AG04449 (cell line): ENCODE data around the gene SYNC.
"Not testable (repeated sequence)": the region's sequence is repeated elsewhere in the genome, so short reads cannot be mapped to it uniquely, and the experiment has no call there.

Source experiments
- CTCF ChIA-PET: fragments of 350-600 bp; formaldehyde crosslinking; extraction: SDS; loops from one replicate; lab custom pipeline; 2021; ENCODE audit warnings: antibody characterized with exemption; lab: Yijun Ruan, JAX
- POLR2A ChIA-PET: fragments of 400-600, 350-600 bp; formaldehyde crosslinking; extraction: SDS; loops from one replicate; lab custom pipeline; 2020; ENCODE audit warnings: antibody characterized with exemption, inconsistent platforms; lab: Yijun Ruan, JAX
- DNase-seq: peaks from one replicate; pipeline ENCODE4 v3.0.0-alpha.2; 2010; ENCODE audit warnings: low read depth, low spot score
- H3K4me3 ChIP-seq: 2 replicates; pipeline ENCODE4 v1.5.1; 2011; ENCODE audit warnings: low read depth, mild to moderate bottlenecking, control low read depth, low read length
- CTCF ChIP-seq: IDR thresholded peaks from one replicate; pipeline ENCODE4 v1.5.1; 2011; ENCODE audit warnings: mild to moderate bottlenecking, moderate library complexity, low read length, control low read depth, inconsistent platforms; ENCODE audit not compliant: insufficient read depth; ENCODE audit errors: missing control alignments

SYNC gene

GRCh38 chr1:32635508-32636277, 66.9 kb downstream of the SYNC start:
- CTCF ChIA-PET = interaction anchor here (0.8 to 1.9 kb wide), 4 partner anchors 15 to 56 kb away, joined by 3 to 10 read pairs (median 3); no protein-coding TSS in a partner anchor

GRCh38 chr1:32632829-32633228, 69.7 kb downstream of the SYNC start:
- CTCF ChIA-PET = interaction anchor here (1.1 kb wide), 1 partner anchor 13 kb away, joined by 4 read pairs; no protein-coding TSS in a partner anchor
- no peak overlapping the region for H3K4me3 ChIP-seq
- no peak for DNase-seq
- TF ChIP-seq CTCF = no peak
- POLR2A ChIA-PET = no interaction called here

More at GRCh38 chr1:32635508-32636277, 66.9 kb downstream of the SYNC start:
- POLR2A ChIA-PET = no interaction called here
- DNase-seq = no peak
- no peak for TF ChIP-seq CTCF
- H3K4me3 ChIP-seq = no peak overlapping the region

GRCh38 chr1:32630173-32630572, 72.4 kb downstream of the SYNC start:
- H3K4me3 ChIP-seq, DNase-seq, POLR2A ChIA-PET: not testable (repeated sequence)
- CTCF ChIA-PET = interaction anchor here (0.8 to 1.2 kb wide), 3 partner anchors 10 to 21 kb away, joined by 3 to 4 read pairs (median 3); partner anchors contain the start of genes RBBP4 and ZBTB8OS
